GM10266 (cell line): ENCODE results near the gene TCF12.

ENCODE experiments used
- DNase-seq: peaks from one replicate; pipeline ENCODE4 v3.0.0; 2012; ENCODE audit errors: extremely low spot score
- CTCF ChIP-seq: IDR thresholded peaks from 2 replicates; pipeline ENCODE4 v1.5.1; 2012; ENCODE audit warnings: mild to moderate bottlenecking, low read depth; ENCODE audit not compliant: control insufficient read depth, insufficient read depth; ENCODE audit errors: missing control alignments

The TCF12 gene

GRCh38 chr15:56967336-56967735 lies 48.9 kb downstream of the TCF12 start:
- DNase-seq, result no peak
- TF ChIP-seq CTCF, result no peak

- no peak for TF ChIP-seq CTCF
- DNase-seq, result no peak
Observed at GRCh38 chr15:56968256-56968655, 49.8 kb downstream of the TCF12 start.

- TF ChIP-seq CTCF, result no peak
- no peak for DNase-seq
Observed at GRCh38 chr15:56968821-56969220, 50.4 kb downstream of the TCF12 start.

GRCh38 chr15:56969265-56969895 lies 50.9 kb downstream of the TCF12 start:
- TF ChIP-seq CTCF, result no peak

GRCh38 chr15:56971571-56971970 lies 53.1 kb downstream of the TCF12 start:
- TF ChIP-seq CTCF, result no peak
- DNase-seq, result no peak

More at GRCh38 chr15:56969265-56969895, 50.9 kb downstream of the TCF12 start:
- DNase-seq, result no peak

GRCh38 chr15:56972016-56972415 lies 53.6 kb downstream of the TCF12 start:
- DNase-seq, result no peak
- no peak for TF ChIP-seq CTCF

- DNase-seq, result no peak
- TF ChIP-seq CTCF, result no peak
Observed at GRCh38 chr15:56972426-56972825, 54.0 kb downstream of the TCF12 start.
